ENCODE data around the gene PACS2. TPM values are rescaled to one million over a fixed set of nuclear protein-coding genes. Genes with fewer than 3 reads are reported as not detected.
A peak's percentile ranks its signal among the peaks of the same experiment; 100 is the strongest.

PACS2 gene
- total RNA-seq, 1 donor from 2014 or later: 32.3 TPM

- intact Hi-C loops (cut with micrococcal nuclease): no loop called here
- H3K4me1 Mint-ChIP-seq (ENCODE audit: low read depth): peaks cover 6% of the 10 kb centered on the region
- H3K9me3 Mint-ChIP-seq: no peaks in the 10 kb centered on the region
- DNase-seq (ENCODE audit: low spot score): no peak
- no peaks in the 10 kb centered on the region for H3K27me3 Mint-ChIP-seq (ENCODE audit: insufficient read depth)
- no peak overlapping the region for H3K4me3 Mint-ChIP-seq
- H3K36me3 Mint-ChIP-seq (ENCODE audit: low read depth): no peaks in the 10 kb centered on the region
- no peak overlapping the region for H3K27ac Mint-ChIP-seq
Observed at GRCh38 chr14:105388976-105389375, 74.4 kb downstream of the PACS2 start.

- H3K9me3 Mint-ChIP-seq: no peaks in the 10 kb centered on the region
Observed at GRCh38 chr14:105389534-105389933, 75.0 kb downstream of the PACS2 start.

GRCh38 chr14:105389976-105390848 lies 75.7 kb downstream of the PACS2 start:
- Mint-ChIP-seq H3K27me3 (ENCODE audit: insufficient read depth) (no peaks in the 10 kb centered on the region), H3K9me3 (no peaks in the 10 kb centered on the region), H3K36me3 (ENCODE audit: low read depth) (no peaks in the 10 kb centered on the region), H3K4me1 (ENCODE audit: low read depth) (peaks cover 6% of the 10 kb centered on the region), H3K27ac (no peak overlapping the region), H3K4me3 (no peak overlapping the region)
- intact Hi-C loops (cut with micrococcal nuclease): no loop called here
- DNase-seq (ENCODE audit: low spot score): no peak

More at GRCh38 chr14:105389534-105389933, 75.0 kb downstream of the PACS2 start:
- H3K36me3 Mint-ChIP-seq (ENCODE audit: low read depth): no peaks in the 10 kb centered on the region
- peaks cover 6% of the 10 kb centered on the region for H3K4me1 Mint-ChIP-seq (ENCODE audit: low read depth)
- H3K27me3 Mint-ChIP-seq (ENCODE audit: insufficient read depth): no peaks in the 10 kb centered on the region
- intact Hi-C loops (cut with micrococcal nuclease): no loop called here
- H3K4me3 Mint-ChIP-seq: no peak overlapping the region
- no peak overlapping the region for H3K27ac Mint-ChIP-seq
- no peak for DNase-seq (ENCODE audit: low spot score)

- Mint-ChIP-seq H3K9me3 (no peaks in the 10 kb centered on the region), H3K4me3 (no peak overlapping the region), H3K27ac (no peak overlapping the region), H3K27me3 (ENCODE audit: insufficient read depth) (no peaks in the 10 kb centered on the region), H3K36me3 (ENCODE audit: low read depth) (no peaks in the 10 kb centered on the region), H3K4me1 (ENCODE audit: low read depth) (peaks cover 6% of the 10 kb centered on the region)
- intact Hi-C loops (cut with micrococcal nuclease): no loop called here
- no peak for DNase-seq (ENCODE audit: low spot score)
Observed at GRCh38 chr14:105390849-105391500, 76.4 kb downstream of the PACS2 start.

GRCh38 chr14:105391541-105391940 lies 77.0 kb downstream of the PACS2 start:
- DNase-seq (ENCODE audit: low spot score): no peak
- Mint-ChIP-seq H3K4me1 (ENCODE audit: low read depth) (peaks cover 6% of the 10 kb centered on the region), H3K9me3 (no peaks in the 10 kb centered on the region), H3K27ac (no peak overlapping the region), H3K27me3 (ENCODE audit: insufficient read depth) (no peaks in the 10 kb centered on the region), H3K36me3 (ENCODE audit: low read depth) (no peaks in the 10 kb centered on the region), H3K4me3 (no peak overlapping the region)
- intact Hi-C loops (cut with micrococcal nuclease): no loop called here

GRCh38 chr14:105392131-105393090 lies 77.9 kb downstream of the PACS2 start:
- Mint-ChIP-seq H3K36me3 (ENCODE audit: low read depth) (no peaks in the 10 kb centered on the region), H3K4me1 (ENCODE audit: low read depth) (peaks cover 6% of the 10 kb centered on the region), H3K27me3 (ENCODE audit: insufficient read depth) (no peaks in the 10 kb centered on the region), H3K4me3 (no peak overlapping the region), H3K9me3 (no peaks in the 10 kb centered on the region), H3K27ac (no peak overlapping the region)
- intact Hi-C loops (cut with micrococcal nuclease): no loop called here
- no peak for DNase-seq (ENCODE audit: low spot score)

GRCh38 chr14:105393151-105393550 lies 78.6 kb downstream of the PACS2 start:
- no peaks in the 10 kb centered on the region for H3K36me3 Mint-ChIP-seq (ENCODE audit: low read depth)
- H3K9me3 Mint-ChIP-seq: no peaks in the 10 kb centered on the region
- no peak overlapping the region for H3K4me3 Mint-ChIP-seq
- H3K27me3 Mint-ChIP-seq (ENCODE audit: insufficient read depth): no peaks in the 10 kb centered on the region
- H3K27ac Mint-ChIP-seq: no peak overlapping the region
- intact Hi-C loops (cut with micrococcal nuclease): no loop called here
- no peak for DNase-seq (ENCODE audit: low spot score)
- H3K4me1 Mint-ChIP-seq (ENCODE audit: low read depth): peaks cover 6% of the 10 kb centered on the region

- H3K9me3 Mint-ChIP-seq: no peaks in the 10 kb centered on the region
- DNase-seq (ENCODE audit: low spot score): no peak
- H3K4me3 Mint-ChIP-seq: no peak overlapping the region
- intact Hi-C loops (cut with micrococcal nuclease): no loop called here
- no peak overlapping the region for H3K27ac Mint-ChIP-seq
- peaks cover 5% of the 10 kb centered on the region for H3K36me3 Mint-ChIP-seq (ENCODE audit: low read depth)
- H3K27me3 Mint-ChIP-seq (ENCODE audit: insufficient read depth): no peaks in the 10 kb centered on the region
- H3K4me1 Mint-ChIP-seq (ENCODE audit: low read depth): peaks cover 11% of the 10 kb centered on the region
Observed at GRCh38 chr14:105394714-105395537, 80.4 kb downstream of the PACS2 start.

- Mint-ChIP-seq H3K9me3 (peaks cover 3% of the 10 kb centered on the region), H3K4me3 (no peak overlapping the region), H3K27ac (no peak overlapping the region), H3K4me1 (ENCODE audit: low read depth) (peaks cover 10% of the 10 kb centered on the region), H3K27me3 (ENCODE audit: insufficient read depth) (no peaks in the 10 kb centered on the region), H3K36me3 (ENCODE audit: low read depth) (peaks cover 9% of the 10 kb centered on the region)
- no peak for DNase-seq (ENCODE audit: low spot score)
- intact Hi-C loops (cut with micrococcal nuclease): no loop called here
Observed at GRCh38 chr14:105395538-105395854, 80.9 kb downstream of the PACS2 start.

GRCh38 chr14:105397350-105397931 lies 82.9 kb downstream of the PACS2 start:
- peaks cover 23% of the 10 kb centered on the region for H3K36me3 Mint-ChIP-seq (ENCODE audit: low read depth)
- intact Hi-C loops (cut with micrococcal nuclease): no loop called here
- H3K27ac Mint-ChIP-seq: peak overlapping the region; percentile 84
- peaks cover 5% of the 10 kb centered on the region for H3K9me3 Mint-ChIP-seq
- no peaks in the 10 kb centered on the region for H3K27me3 Mint-ChIP-seq (ENCODE audit: insufficient read depth)
- peak overlapping the region; percentile 73 for H3K4me3 Mint-ChIP-seq
- no peak for DNase-seq (ENCODE audit: low spot score)
- H3K4me1 Mint-ChIP-seq (ENCODE audit: low read depth): peaks cover 13% of the 10 kb centered on the region

- peak; percentile 86 for DNase-seq (ENCODE audit: low spot score)
- peaks cover 27% of the 10 kb centered on the region for H3K36me3 Mint-ChIP-seq (ENCODE audit: low read depth)
- intact Hi-C loops (cut with micrococcal nuclease): loop anchor here (1.0 to 2.0 kb wide), 5 partner anchors 17 to 93 kb away; partner anchors contain the start of genes MTA1, PACS2 and TEDC1
- H3K4me1 Mint-ChIP-seq (ENCODE audit: low read depth): peaks cover 13% of the 10 kb centered on the region
- H3K4me3 Mint-ChIP-seq: peak within 1 kb of the TSS; percentile 93
- no peaks in the 10 kb centered on the region for H3K27me3 Mint-ChIP-seq (ENCODE audit: insufficient read depth)
- peaks cover 5% of the 10 kb centered on the region for H3K9me3 Mint-ChIP-seq
- peak within 1 kb of the TSS; percentile 89 for H3K27ac Mint-ChIP-seq
Observed at GRCh38 chr14:105398044-105398725, 83.6 kb downstream of the PACS2 start, which contains the start of gene TEX22. TSS of gene TEX22 (plus strand) at chr14:105398538. CDS start at chr14:105399341, 803 bp downstream.
